Fibroblast of lung (primary cell): ENCODE measurements around the gene TMPRSS13.

Experiments
- EZH2 ChIP-seq: IDR thresholded peaks from 2 replicates; pipeline ENCODE4 v1.5.1; 2012; ENCODE audit warnings: low read length, control low read depth, mild to moderate bottlenecking; ENCODE audit errors: missing control alignments
- TF ChIP-seq, protein P1 (sequence below), 2 donors: IDR thresholded peaks in 1 of 2; conservative IDR thresholded peaks in 1 of 2; 1 replicate in 1 of 2; 2 replicates in 1 of 2; pipeline ENCODE4 v1.5.1; 2011 to 2012; ENCODE audit warnings: low read length in 2 of 2, control low read depth in 1 of 2, inconsistent platforms in 1 of 2, low read depth in 1 of 2, mild to moderate bottlenecking in 1 of 2

DNA sequence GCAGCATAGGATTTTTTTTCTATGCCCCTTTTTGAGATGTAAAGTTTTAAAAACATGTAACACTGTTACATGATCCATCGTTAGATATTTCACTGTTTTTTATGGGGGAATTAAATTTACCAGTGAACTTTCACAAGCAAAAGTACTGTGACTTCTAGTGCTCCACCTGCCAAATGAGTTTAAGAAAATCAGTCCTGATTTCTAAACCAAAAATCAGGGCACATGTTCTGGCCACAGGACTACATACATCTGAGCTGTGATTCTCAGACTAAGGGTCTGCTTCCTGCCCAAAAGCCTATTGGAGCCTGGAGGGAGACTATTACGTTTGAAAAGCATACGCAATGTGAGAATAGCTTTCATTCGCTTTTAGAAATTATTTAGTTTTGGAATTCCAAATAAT, 22.5 kb downstream of the TMPRSS13 start:
- TF ChIP-seq, protein P1, sequence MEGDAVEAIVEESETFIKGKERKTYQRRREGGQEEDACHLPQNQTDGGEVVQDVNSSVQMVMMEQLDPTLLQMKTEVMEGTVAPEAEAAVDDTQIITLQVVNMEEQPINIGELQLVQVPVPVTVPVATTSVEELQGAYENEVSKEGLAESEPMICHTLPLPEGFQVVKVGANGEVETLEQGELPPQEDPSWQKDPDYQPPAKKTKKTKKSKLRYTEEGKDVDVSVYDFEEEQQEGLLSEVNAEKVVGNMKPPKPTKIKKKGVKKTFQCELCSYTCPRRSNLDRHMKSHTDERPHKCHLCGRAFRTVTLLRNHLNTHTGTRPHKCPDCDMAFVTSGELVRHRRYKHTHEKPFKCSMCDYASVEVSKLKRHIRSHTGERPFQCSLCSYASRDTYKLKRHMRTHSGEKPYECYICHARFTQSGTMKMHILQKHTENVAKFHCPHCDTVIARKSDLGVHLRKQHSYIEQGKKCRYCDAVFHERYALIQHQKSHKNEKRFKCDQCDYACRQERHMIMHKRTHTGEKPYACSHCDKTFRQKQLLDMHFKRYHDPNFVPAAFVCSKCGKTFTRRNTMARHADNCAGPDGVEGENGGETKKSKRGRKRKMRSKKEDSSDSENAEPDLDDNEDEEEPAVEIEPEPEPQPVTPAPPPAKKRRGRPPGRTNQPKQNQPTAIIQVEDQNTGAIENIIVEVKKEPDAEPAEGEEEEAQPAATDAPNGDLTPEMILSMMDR (conservative IDR thresholded peaks at IDR 0.05 in 1 of 2, IDR thresholded peaks at IDR 0.05 in 1 of 2; ENCODE audit: low read depth in 1 of 2, low read length in 2 of 2) = no peak
- TF ChIP-seq EZH2 = no peak
